ENCODE results near the gene ACRV1. TPM values are rescaled to one million over a fixed set of nuclear protein-coding genes. Genes with fewer than 3 reads are reported as not detected.

The ACRV1 gene, protein sequence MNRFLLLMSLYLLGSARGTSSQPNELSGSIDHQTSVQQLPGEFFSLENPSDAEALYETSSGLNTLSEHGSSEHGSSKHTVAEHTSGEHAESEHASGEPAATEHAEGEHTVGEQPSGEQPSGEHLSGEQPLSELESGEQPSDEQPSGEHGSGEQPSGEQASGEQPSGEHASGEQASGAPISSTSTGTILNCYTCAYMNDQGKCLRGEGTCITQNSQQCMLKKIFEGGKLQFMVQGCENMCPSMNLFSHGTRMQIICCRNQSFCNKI
- total RNA-seq: not detected in 2 replicates

DNA sequence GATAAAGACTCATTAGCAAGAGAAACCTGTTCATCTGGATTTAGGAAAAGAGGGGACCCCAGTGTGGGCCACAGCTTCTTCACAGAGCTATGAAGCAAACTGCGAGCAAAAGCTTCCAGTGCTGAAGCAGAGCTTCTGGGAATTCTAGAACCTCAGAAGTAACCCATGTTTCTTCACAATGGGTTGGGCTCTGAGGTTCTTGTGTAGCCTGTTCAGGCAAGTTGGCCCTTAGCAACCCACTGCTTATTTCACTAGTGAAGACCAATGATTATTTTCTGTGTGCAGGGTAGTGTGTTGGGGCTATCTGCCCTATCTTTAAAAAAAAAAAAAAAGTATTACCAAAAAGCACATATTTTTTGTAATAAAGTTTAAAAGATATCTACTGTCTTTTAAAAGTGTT lies at the start of gene ACRV1:
TSS of gene ACRV1 (minus strand) at position 101 of the 400 bp plus-strand sequence. CDS start at position 34, 67 bp downstream.

DNA sequence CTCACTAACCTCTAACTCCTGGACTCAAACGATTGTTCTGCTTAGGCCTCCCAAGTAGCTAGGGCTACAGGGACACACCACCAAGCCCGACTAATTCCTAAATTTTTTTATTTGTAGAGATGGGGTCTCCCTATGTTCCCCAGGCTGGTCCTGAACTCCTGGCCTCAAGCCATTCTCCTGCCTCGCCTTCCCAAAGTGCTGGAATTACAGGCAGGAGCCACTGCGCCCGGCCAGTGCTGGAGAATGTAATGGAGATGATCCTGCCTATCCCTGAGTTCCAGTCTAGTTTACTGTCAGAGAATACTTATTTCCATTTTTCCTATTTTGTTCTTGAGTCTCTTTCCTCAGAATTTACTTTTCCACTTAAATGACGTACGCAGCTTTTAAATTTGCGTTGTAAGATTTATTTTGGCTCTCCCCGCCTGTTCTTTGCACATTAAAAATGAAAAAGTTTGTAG lies 55.9 kb downstream of the ACRV1 start, which contains the start of gene CHEK1:
TSS of gene CHEK1 (plus strand) at position 408 of the 458 bp plus-strand sequence. CDS start 1,606 bp downstream, outside the sequence.

Other genes with a start within 250 kb of the ACRV1 start
- 30.1 and 39.5 TPM in 2 replicates for gene FEZ1, start 184.6 kb downstream of the ACRV1 start, total RNA-seq
- 134 and 138 TPM in 2 replicates for gene EI24, start 111.4 kb downstream of the ACRV1 start, total RNA-seq
- 189 and 225 TPM in 2 replicates for gene STT3A, start 88.0 kb downstream of the ACRV1 start, total RNA-seq
- gene CHEK1, start 55.7 kb downstream of the ACRV1 start, total RNA-seq: 31.8 and 34.8 TPM in 2 replicates
- not detected in 2 replicates for gene PATE1, start 65.4 kb upstream of the ACRV1 start, total RNA-seq
- 1.3 TPM in 1 of 2 replicates, not detected in the other for gene PATE2, start 98.0 kb upstream of the ACRV1 start, total RNA-seq
- not detected in 2 replicates for gene PATE3, start 107.3 kb upstream of the ACRV1 start, total RNA-seq
- not detected in 2 replicates for gene PATE4, start 152.5 kb upstream of the ACRV1 start, total RNA-seq
- gene HYLS1, start 206.8 kb upstream of the ACRV1 start, total RNA-seq: 10.3 and 11.2 TPM in 2 replicates
- gene PUS3, start 222.4 kb upstream of the ACRV1 start, total RNA-seq: 7.0 and 9.3 TPM in 2 replicates
- not detected in 2 replicates for gene DDX25, start 223.7 kb upstream of the ACRV1 start, total RNA-seq

All from mammary microvascular endothelial cell (primary cell).